GM10266 (cell line): Measurements from ENCODE around the gene MUC5B.

Experiments
- DNase-seq: peaks from one replicate; pipeline ENCODE4 v3.0.0; 2012; ENCODE audit errors: extremely low spot score
- TF ChIP-seq, protein P1 (sequence below): IDR thresholded peaks from 2 replicates; pipeline ENCODE4 v1.5.1; 2012; ENCODE audit warnings: mild to moderate bottlenecking, low read depth; ENCODE audit not compliant: control insufficient read depth, insufficient read depth; ENCODE audit errors: missing control alignments

The MUC5B gene

DNA sequence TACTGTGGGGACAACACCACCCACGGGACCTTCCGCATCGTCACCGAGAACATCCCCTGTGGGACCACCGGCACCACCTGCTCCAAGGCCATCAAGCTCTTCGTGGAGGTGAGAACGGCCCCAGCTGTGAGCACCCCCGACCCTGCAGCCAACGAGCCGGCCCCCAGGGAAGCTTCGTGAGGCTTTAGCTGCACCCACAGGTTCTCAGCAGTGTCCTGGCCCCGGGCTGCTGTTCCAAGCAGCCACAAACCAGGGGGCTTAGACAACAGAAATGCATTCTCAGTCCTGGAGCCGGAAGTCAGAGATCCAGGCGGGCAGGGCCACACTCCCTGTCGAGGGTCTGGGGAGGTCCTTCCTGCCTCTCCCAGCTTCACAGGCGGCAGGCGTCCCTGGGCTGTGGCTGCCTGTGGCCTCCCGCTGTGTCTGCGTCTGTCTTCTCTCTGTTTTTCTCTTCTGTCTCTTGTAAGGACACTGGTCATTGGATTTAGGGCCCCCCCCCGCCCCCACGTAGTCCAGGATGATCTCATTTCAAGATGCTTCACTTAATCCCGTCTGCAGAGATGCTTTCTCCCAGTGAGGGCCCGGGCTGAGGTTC lies 12.5 kb downstream of the MUC5B start:
- TF ChIP-seq, protein P1, sequence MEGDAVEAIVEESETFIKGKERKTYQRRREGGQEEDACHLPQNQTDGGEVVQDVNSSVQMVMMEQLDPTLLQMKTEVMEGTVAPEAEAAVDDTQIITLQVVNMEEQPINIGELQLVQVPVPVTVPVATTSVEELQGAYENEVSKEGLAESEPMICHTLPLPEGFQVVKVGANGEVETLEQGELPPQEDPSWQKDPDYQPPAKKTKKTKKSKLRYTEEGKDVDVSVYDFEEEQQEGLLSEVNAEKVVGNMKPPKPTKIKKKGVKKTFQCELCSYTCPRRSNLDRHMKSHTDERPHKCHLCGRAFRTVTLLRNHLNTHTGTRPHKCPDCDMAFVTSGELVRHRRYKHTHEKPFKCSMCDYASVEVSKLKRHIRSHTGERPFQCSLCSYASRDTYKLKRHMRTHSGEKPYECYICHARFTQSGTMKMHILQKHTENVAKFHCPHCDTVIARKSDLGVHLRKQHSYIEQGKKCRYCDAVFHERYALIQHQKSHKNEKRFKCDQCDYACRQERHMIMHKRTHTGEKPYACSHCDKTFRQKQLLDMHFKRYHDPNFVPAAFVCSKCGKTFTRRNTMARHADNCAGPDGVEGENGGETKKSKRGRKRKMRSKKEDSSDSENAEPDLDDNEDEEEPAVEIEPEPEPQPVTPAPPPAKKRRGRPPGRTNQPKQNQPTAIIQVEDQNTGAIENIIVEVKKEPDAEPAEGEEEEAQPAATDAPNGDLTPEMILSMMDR: no peak
- DNase-seq: no peak

DNA sequence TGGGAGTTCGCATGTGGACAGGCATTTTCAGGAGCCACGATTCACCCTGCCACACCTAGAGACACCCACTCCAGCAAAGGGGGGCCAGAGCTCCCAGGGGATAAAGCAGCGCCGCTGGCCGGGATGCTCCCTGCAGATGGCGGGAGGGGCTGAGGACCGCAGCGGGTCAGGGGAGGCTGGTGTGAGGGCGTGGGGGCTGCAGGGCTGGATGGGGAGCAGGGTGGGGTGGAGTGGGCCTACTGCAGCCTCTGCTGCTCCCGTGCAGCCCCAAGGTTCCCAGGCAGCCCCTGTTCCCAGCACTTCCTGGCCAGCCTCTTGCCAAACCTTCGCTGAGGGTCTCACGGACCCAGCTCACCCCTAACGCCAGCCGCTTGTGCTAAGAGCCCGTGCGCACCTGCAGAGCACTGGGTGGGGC lies 13.0 kb downstream of the MUC5B start:
- DNase-seq: no peak
- TF ChIP-seq, protein P1: no peak

DNA sequence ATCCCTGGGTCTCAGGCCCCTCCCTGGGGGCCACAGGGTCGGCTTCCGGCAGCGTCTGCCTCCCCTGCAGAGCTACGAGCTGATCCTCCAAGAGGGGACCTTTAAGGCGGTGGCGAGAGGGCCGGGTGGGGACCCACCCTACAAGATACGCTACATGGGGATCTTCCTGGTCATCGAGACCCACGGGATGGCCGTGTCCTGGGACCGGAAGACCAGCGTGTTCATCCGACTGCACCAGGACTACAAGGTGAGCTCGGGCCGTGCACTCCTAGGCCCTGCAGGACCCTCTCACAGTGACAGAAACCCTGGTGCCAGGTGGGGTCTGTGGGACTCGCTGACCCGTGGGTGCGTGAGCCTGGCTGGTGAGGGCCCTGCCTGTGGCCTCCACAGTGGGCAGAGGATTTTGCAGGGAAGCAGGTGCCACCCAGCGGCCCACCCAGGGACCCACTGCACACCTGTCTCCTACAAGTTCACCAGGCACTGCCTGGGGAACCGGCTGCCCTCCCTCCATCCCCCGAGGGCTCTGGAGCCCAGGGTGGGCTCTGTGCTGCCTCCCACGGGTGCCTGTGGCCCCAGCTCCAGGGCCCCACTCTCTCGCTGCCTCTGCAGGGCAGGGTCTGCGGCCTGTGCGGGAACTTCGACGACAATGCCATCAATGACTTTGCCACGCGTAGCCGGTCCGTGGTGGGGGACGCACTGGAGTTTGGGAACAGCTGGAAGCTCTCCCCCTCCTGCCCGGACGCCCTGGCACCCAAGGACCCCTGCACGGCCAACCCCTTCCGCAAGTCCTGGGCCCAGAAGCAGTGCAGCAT lies 13.7 kb downstream of the MUC5B start:
- TF ChIP-seq, protein P1: no peak
- DNase-seq: no peak

DNA sequence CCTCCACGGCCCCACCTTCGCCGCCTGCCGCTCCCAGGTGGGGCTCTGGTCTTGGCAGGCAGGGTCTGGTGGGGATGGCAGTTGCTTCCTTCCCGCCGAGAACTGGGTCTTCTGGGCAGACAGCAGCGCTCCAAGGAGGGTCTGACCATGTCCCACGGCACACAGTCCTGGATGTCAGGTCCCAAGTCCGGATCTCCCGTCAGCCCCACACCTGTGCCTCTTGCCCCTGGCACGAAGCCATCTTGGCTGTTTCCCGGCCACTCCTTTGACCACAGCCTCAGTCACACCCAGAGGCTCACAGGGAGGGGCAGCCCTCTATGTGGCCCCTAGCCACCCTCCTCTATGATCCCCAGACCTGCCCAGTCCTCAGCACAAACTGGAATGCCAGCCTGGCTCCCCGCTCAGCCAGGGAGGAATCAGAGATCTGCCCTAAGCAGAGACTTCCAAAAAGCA lies 14.3 kb downstream of the MUC5B start:
- TF ChIP-seq, protein P1: no peak
- DNase-seq: no peak

DNA sequence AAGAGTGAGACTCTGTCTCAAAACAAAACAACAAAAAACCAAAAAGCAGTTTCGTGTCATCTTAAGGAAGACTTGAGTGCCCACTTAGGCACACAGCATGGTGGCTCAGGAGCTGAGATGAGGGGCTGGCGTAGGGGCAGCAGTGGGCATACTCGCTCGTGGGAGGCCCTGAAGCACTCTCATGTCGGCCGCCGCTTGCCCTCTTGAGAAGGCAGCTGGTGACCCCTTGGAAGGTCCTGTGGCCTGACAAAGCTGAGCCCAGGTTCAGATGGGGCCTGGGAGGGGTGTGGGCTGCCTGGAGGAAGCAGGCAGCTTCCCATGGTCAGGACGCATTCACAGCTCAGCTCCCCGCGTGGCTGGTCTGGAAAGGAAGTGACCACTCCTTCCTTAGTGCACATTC lies 15.0 kb downstream of the MUC5B start:
- TF ChIP-seq, protein P1: no peak
- DNase-seq: no peak

DNA sequence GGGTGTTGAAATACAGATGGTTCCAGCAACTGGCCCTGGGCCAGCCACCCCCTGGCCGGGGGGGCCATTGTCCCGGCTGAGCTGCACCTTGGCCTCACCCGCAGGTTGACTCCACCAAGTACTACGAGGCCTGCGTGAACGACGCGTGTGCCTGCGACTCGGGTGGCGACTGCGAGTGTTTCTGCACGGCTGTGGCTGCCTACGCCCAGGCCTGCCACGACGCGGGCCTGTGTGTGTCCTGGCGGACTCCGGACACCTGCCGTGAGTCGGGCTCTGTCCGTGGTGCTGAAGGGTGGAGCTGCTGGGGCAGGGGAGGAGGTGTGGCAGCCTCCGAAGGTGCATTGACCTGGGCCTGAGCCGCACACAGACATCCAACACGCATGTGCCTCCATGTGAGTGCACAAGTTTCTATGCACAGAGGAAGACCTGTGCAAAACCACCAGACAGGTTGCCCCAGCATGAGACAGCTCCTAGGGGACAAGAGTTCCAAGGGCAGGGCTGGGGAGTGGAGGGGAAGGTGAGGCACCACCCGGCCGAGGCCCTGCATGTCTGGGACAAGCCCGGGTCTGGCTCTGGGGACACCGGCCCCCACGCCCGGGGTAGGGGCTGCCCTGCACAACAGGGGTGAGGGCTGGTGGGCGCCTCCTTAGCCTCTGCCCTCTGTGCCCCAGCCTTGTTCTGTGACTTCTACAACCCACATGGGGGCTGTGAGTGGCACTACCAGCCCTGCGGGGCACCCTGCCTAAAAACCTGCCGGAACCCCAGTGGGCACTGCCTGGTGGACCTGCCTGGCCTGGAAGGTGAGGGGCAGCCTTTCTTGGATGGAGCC lies 16.1 kb downstream of the MUC5B start:
- DNase-seq: no peak
- TF ChIP-seq, protein P1: no peak

DNA sequence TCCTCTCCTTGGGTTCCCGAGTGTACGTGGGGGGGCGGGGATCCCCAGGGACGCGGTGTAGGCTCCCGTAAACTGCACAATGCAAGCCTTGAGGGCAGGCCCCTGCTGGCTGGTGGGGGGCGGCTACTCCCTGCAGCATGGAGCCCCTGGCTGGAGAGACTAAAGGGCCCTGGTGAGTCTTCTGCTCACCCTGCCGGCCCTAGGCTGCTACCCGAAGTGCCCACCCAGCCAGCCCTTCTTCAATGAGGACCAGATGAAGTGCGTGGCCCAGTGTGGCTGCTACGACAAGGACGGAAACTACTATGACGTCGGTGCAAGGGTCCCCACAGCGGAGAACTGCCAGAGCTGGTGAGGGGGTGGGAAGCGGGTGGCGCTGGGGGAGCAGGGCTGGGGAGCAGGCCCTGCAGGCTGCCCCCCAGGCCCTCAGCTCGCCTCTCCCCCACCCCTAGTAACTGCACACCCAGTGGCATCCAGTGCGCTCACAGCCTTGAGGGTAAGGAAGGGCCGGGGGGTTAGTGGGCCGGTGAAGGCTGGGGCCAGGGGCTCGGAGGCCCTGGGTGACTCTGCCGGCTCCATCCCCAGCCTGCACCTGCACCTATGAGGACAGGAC lies 16.8 kb downstream of the MUC5B start:
- TF ChIP-seq, protein P1: no peak
- no peak for DNase-seq
